HEK293 (cell line): ENCODE data around the gene FOXD4.
"Not testable (repeated sequence)": the region's sequence is repeated elsewhere in the genome, so short reads cannot be mapped to it uniquely, and the experiment has no call there.

Experiments
- HOXA7 ChIP-seq: sonication (generic); formaldehyde crosslinking; IDR thresholded peaks from 2 replicates; pipeline ENCODE4 v1.8.1; 2022; ENCODE audit warnings: missing genetic modification reagents, borderline replicate concordance
- MEIS1 ChIP-seq: sonication (generic); formaldehyde crosslinking; IDR thresholded peaks from 2 replicates; pipeline ENCODE4 v1.8.1; 2022; ENCODE audit warnings: missing genetic modification reagents, mild to moderate bottlenecking, borderline replicate concordance
- SP2 ChIP-seq: fragments of 450-650 bp; formaldehyde crosslinking; IDR thresholded peaks from 2 replicates; pipeline ENCODE4 v1.5.1; 2016; ENCODE audit warnings: missing biosample characterization, missing genetic modification characterization
- YY1 ChIP-seq: fragments of 450-650 bp; formaldehyde crosslinking; IDR thresholded peaks from 2 replicates; pipeline ENCODE4 v1.5.1; 2018; ENCODE audit warnings: missing biosample characterization, missing genetic modification characterization
- ZNF138 ChIP-seq: fragments of 450-650 bp; formaldehyde crosslinking; IDR thresholded peaks from 2 replicates; pipeline ENCODE4 v1.5.1; 2016; ENCODE audit warnings: missing biosample characterization, missing genetic modification characterization, borderline replicate concordance
- ZNF140 ChIP-seq: fragments of 450-650 bp; formaldehyde crosslinking; IDR thresholded peaks from 2 replicates; pipeline ENCODE4 v1.5.1; 2016; ENCODE audit warnings: missing biosample characterization, missing genetic modification characterization
- ZNF174 ChIP-seq: fragments of 450-650 bp; formaldehyde crosslinking; IDR thresholded peaks from 2 replicates; pipeline ENCODE4 v1.5.0; 2017; ENCODE audit warnings: missing biosample characterization, mild to moderate bottlenecking, missing genetic modification characterization
- ZNF239 ChIP-seq: fragments of 450-650 bp; formaldehyde crosslinking; IDR thresholded peaks from 2 replicates; pipeline ENCODE4 v1.5.1; 2016; ENCODE audit warnings: missing biosample characterization, missing genetic modification characterization
- ZNF623 ChIP-seq: fragments of 450-650 bp; formaldehyde crosslinking; IDR thresholded peaks from 2 replicates; pipeline ENCODE4 v1.5.1; 2016; ENCODE audit warnings: missing biosample characterization, missing genetic modification characterization
- ZNF707 ChIP-seq: fragments of 450-650 bp; formaldehyde crosslinking; IDR thresholded peaks from 2 replicates; pipeline ENCODE4 v1.5.1; 2016; ENCODE audit warnings: missing biosample characterization, missing genetic modification characterization
- TF ChIP-seq, protein P1 (sequence below): fragments of 450-650 bp; formaldehyde crosslinking; IDR thresholded peaks from 2 replicates; pipeline ENCODE4 v1.5.1; 2017; ENCODE audit warnings: missing biosample characterization, missing genetic modification characterization
- TF ChIP-seq, protein P2 (sequence below): fragments of 450-650 bp; formaldehyde crosslinking; IDR thresholded peaks from 2 replicates; pipeline ENCODE4 v1.5.1; 2016; ENCODE audit warnings: missing biosample characterization, missing genetic modification characterization

DNA sequence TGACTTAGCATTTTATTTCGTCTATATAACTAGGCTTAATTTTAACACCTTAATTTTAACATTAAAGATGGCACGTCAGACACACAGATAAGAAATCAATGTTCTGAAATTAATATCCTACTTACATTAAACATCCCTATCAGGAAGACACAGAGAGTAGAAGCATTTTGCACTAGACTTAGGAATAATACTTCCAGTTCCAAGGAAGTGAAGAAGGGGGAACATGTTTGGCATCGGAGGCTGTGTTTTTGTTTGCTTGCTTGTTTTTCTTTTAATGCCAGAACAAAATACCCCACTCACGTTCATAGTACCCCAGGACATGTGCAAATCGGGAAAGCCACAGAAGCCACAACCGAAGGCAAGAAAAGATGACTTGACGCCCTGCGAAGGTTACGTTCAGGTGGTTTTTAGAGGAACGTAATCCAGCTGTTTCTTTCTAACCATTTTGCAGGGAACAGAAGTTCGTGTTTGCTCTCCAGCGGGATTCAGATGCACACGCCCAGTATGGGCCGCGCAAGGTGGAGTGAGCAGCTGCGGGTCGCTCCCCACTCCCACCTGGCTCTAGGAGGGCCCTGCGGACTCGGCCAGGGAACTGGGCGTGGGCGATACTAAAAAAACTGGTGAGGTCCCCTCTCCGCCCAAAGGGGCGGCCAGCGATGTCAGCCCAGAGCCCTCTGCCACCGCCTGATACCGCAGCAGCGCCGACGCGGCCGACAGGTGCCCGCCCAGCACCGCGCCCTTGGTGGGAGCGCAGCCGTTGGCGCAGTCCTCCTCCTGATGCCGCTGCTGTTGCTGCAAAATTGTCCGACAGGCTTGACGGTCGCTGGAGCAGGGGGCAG lies 1.8 kb downstream of the FOXD4 start:
- not testable (repeated sequence) for TF ChIP-seq ZNF707 (tag by site-specific recombination); ZNF623; ZNF138 (tag by site-specific recombination); ZNF239 (tag by site-specific recombination); SP2 (tag by site-specific recombination); HOXA7 (CRISPR knock-in tag); YY1 (tag by site-specific recombination); ZNF140 (tag by site-specific recombination); MEIS1 (CRISPR knock-in tag); ZNF174
- TF ChIP-seq, protein P1, sequence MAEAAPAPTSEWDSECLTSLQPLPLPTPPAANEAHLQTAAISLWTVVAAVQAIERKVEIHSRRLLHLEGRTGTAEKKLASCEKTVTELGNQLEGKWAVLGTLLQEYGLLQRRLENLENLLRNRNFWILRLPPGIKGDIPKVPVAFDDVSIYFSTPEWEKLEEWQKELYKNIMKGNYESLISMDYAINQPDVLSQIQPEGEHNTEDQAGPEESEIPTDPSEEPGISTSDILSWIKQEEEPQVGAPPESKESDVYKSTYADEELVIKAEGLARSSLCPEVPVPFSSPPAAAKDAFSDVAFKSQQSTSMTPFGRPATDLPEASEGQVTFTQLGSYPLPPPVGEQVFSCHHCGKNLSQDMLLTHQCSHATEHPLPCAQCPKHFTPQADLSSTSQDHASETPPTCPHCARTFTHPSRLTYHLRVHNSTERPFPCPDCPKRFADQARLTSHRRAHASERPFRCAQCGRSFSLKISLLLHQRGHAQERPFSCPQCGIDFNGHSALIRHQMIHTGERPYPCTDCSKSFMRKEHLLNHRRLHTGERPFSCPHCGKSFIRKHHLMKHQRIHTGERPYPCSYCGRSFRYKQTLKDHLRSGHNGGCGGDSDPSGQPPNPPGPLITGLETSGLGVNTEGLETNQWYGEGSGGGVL = not testable (repeated sequence)
- TF ChIP-seq, protein P2, sequence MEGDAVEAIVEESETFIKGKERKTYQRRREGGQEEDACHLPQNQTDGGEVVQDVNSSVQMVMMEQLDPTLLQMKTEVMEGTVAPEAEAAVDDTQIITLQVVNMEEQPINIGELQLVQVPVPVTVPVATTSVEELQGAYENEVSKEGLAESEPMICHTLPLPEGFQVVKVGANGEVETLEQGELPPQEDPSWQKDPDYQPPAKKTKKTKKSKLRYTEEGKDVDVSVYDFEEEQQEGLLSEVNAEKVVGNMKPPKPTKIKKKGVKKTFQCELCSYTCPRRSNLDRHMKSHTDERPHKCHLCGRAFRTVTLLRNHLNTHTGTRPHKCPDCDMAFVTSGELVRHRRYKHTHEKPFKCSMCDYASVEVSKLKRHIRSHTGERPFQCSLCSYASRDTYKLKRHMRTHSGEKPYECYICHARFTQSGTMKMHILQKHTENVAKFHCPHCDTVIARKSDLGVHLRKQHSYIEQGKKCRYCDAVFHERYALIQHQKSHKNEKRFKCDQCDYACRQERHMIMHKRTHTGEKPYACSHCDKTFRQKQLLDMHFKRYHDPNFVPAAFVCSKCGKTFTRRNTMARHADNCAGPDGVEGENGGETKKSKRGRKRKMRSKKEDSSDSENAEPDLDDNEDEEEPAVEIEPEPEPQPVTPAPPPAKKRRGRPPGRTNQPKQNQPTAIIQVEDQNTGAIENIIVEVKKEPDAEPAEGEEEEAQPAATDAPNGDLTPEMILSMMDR = not testable (repeated sequence)
